Body of pancreas (tissue), 4 donors: Measurements from ENCODE around the gene CACNG7. TPM values are rescaled to one million over a fixed set of nuclear protein-coding genes. Genes with fewer than 3 reads are reported as not detected.

Experiments
- ATAC-seq: fragments of 150-250 bp; one replicate; pipeline ENCODE4 v1.9.1; 2016
- DNase-seq, 4 donors: peaks; one replicate each; pipeline ENCODE4 v3.0.0-alpha.2; 2019
- H3K27ac ChIP-seq, 4 donors: fragments of 200-600 bp; sonication (generic); 1 replicate in 3 of 4; 2 replicates in 1 of 4; pipeline versions ENCODE4 v1.5.1 to v1.6.1; 2016 to 2019; ENCODE audit warnings: mild to moderate bottlenecking in 1 of 4, mixed read lengths in 1 of 4, moderate library complexity in 1 of 4
- H3K27me3 ChIP-seq, 2 donors: fragments of 200-600 bp; sonication (generic); one replicate each; pipeline ENCODE4 v1.6.0; 2016; ENCODE audit warnings: mild to moderate bottlenecking in 1 of 2
- H3K36me3 ChIP-seq, 2 donors: fragments of 200-600 bp; sonication (generic); replicated peaks in 1 of 2; 2 replicates each; pipeline ENCODE4 v1.5.1; 2016; ENCODE audit warnings: low read depth in 2 of 2; ENCODE audit not compliant: insufficient read depth in 1 of 2
- H3K4me1 ChIP-seq: fragments of 200-600 bp; sonication (generic); one replicate; pipeline ENCODE4 v1.6.0; 2016
- H3K4me3 ChIP-seq, 2 donors: fragments of 200-600 bp; sonication (generic); 1 replicate in 1 of 2; 2 replicates in 1 of 2; pipeline ENCODE4 v1.5.1; 2016 to 2019
- H3K9me3 ChIP-seq, 3 donors: fragments of 200-600 bp; sonication (generic); 1 replicate in 2 of 3; 2 replicates in 1 of 3; pipeline ENCODE4 v1.5.1; 2016
- CTCF ChIP-seq, 7 experiments: fragments of 450-650 bp in 4 of 7; fragments of 200-600 bp in 3 of 7; sonication (generic) in 3 of 7; IDR thresholded peaks; one replicate each; pipeline ENCODE4 v1.5.1; 2016 to 2019; ENCODE audit warnings: antibody characterized with exemption in 7 of 7
- POLR2A ChIP-seq, 3 donors: fragments of 450-650 bp; IDR thresholded peaks; one replicate each; pipeline ENCODE4 v1.6.1; 2016; ENCODE audit warnings: antibody characterized with exemption in 3 of 3, mild to moderate bottlenecking in 2 of 3
- WGBS, 2 donors: methylation state at CpG; one replicate each; pipeline ENCODE4 v1.1.5; 2017; 5-methylcytosine and 5-hydroxymethylcytosine counted together
- intact Hi-C: fragments of 100-400 bp; cut with DNase I; formaldehyde crosslinking; loops from one replicate; pipeline ENCODE4 v1.15.1; 2023
- total RNA-seq, 2 donors: library from RNA; depleted of rRNA; stranded (reverse); fragments of >200 nt; gene quantifications; one replicate each; pipeline ENCODE4 v1.1.0, GENCODE V29; 2016

CACNG7 gene
- total RNA-seq, 2 donors from 2014 or later, result not detected

- no peak overlapping the region for H3K27ac ChIP-seq
- DNase-seq, result peak; percentile 91 to 93 (median 92)
- intact Hi-C loops, result no loop called here
- peaks cover 0 to 23% of the 10 kb centered on the region in 2 donors for H3K27me3 ChIP-seq
- no peaks in the 10 kb centered on the region for H3K9me3 ChIP-seq
- peak; percentile 97 for ATAC-seq
- TF ChIP-seq CTCF (IDR thresholded peaks at IDR 0.05) (no peak), POLR2A (IDR thresholded peaks at IDR 0.05) (peak in 2 of 3 donors; percentile 21 to 34)
- WGBS, 2 donors, result 2% methylated on average over 24 to 50 of the region's 51 CpGs
- H3K36me3 ChIP-seq, result peaks cover 0 to 1% of the 10 kb centered on the region in 2 donors
- peaks cover 25% of the 10 kb centered on the region for H3K4me1 ChIP-seq
- H3K4me3 ChIP-seq, result peak overlapping the region; percentile 11 to 25
Measured at GRCh38 chr19:53879140-53880081, 29.7 kb upstream of the CACNG7 start.

GRCh38 chr19:53880711-53881481, 28.2 kb upstream of the CACNG7 start:
- intact Hi-C loops, result no loop called here
- peaks cover 0 to 28% of the 10 kb centered on the region in 2 donors for H3K27me3 ChIP-seq
- 22 to 24% methylated on average over 6 of the region's 6 CpGs for WGBS, 2 donors

GRCh38 chr19:53881482-53882390, 27.3 kb upstream of the CACNG7 start, which contains the start of gene PRKCG:
Gene PRKCG, plus strand, starts transcription at chr19:53882197. Its CDS starts 298 bp downstream, at chr19:53882495.
- H3K36me3 ChIP-seq, result no peaks in the 10 kb centered on the region
- H3K27ac ChIP-seq, result no peak within 1 kb of the TSS
- TF ChIP-seq POLR2A (IDR thresholded peaks at IDR 0.05), result no peak
- TF ChIP-seq CTCF (IDR thresholded peaks at IDR 0.05), result peak; percentile 49 to 65 (median 52)
- H3K4me1 ChIP-seq, result peaks cover 25% of the 10 kb centered on the region
- H3K4me3 ChIP-seq, result peak within 1 kb of the TSS in 1 of 2 donors; percentile 19
- peak; percentile 49 to 63 (median 52) for DNase-seq
- peak; percentile 31 for ATAC-seq
- 2% methylated on average over 30 to 45 of the region's 49 CpGs for WGBS, 2 donors
- H3K9me3 ChIP-seq, result no peaks in the 10 kb centered on the region
- intact Hi-C loops, result no loop called here
- H3K27me3 ChIP-seq, result peaks cover 0 to 28% of the 10 kb centered on the region in 2 donors

More at GRCh38 chr19:53880711-53881481, 28.2 kb upstream of the CACNG7 start:
- ATAC-seq (no peak), DNase-seq (no peak)
- Histone ChIP-seq H3K4me3 (no peak overlapping the region), H3K4me1 (peaks cover 25% of the 10 kb centered on the region), H3K9me3 (no peaks in the 10 kb centered on the region), H3K27ac (no peak overlapping the region), H3K36me3 (no peaks in the 10 kb centered on the region)
- no peak for TF ChIP-seq POLR2A (IDR thresholded peaks at IDR 0.05)
- TF ChIP-seq CTCF (IDR thresholded peaks at IDR 0.05), result no peak

GRCh38 chr19:53882391-53883050, 26.6 kb upstream of the CACNG7 start:
- Histone ChIP-seq H3K9me3 (no peaks in the 10 kb centered on the region), H3K27ac (no peak overlapping the region), H3K36me3 (no peaks in the 10 kb centered on the region), H3K27me3 (peaks cover 0 to 28% of the 10 kb centered on the region in 2 donors), H3K4me1 (peaks cover 25% of the 10 kb centered on the region), H3K4me3 (no peak overlapping the region)
- intact Hi-C loops, result no loop called here
- DNase-seq (no peak), ATAC-seq (no peak)
- WGBS, 2 donors, result 7 to 9% methylated on average over 17 to 18 of the region's 18 CpGs
- TF ChIP-seq POLR2A (IDR thresholded peaks at IDR 0.05) (no peak), CTCF (IDR thresholded peaks at IDR 0.05) (no peak)
